GM19468 (cell line): Measurements from ENCODE around the gene MYOF.
"Not testable (repeated sequence)": the region's sequence is repeated elsewhere in the genome, so short reads cannot be mapped to it uniquely, and the experiment has no call there.

ENCODE experiments used
- ATAC-seq: cut with Tn5 transposase; IDR thresholded peaks from one replicate; pipeline ENCODE4 v1.9.1; 2021; ENCODE audit warnings: mild to moderate bottlenecking, moderate library complexity, moderate number of reproducible peaks; ENCODE audit not compliant: unreplicated experiment; ENCODE audit errors: extremely low read depth

The MYOF gene

GRCh38 chr10:93461109-93461806, 20.9 kb downstream of the MYOF start:
- no peak for ATAC-seq

DNA sequence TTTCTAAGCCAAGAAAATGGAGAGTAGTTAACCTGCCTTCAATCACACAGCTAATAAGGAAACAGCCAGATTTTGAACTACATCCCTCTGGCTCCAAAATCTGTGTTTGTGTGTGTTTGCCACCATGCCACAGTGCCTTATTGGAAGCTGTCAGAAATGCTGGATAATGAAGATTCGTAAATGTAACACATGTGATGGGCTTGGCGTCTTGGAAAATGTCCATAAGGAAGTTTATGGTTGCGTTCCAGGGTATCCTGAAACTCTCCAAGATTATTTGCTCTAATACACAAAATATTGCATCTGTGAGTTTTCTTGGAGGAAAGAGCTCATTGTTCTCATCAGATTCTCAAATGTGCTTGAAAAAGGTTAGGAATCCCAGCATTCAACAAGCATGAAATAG, 22.7 kb downstream of the MYOF start:
- ATAC-seq: no peak

- no peak for ATAC-seq
Observed at GRCh38 chr10:93458821-93459257, 23.3 kb downstream of the MYOF start.

GRCh38 chr10:93457511-93457910, 24.6 kb downstream of the MYOF start:
- ATAC-seq: no peak

GRCh38 chr10:93456480-93456879, 25.7 kb downstream of the MYOF start:
- no peak for ATAC-seq

DNA sequence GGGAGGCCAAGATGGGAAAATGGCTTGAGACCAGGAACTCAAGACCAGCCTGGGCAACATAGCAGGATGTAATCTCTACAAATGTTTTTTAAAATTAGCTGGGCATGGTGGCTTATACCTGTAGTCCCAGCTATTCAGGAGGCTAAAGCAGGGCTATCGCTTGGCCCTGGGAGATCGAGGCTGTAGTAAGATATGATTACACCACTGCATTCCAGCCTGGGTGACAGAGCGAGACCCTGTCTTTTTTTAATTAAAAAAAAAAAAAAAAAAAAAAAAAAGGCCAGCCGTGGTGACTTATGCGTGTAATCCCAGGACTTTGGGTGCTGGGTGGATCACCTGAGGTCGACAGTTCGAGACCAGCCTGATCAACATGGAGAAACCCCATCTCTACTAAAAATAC, 27.4 kb downstream of the MYOF start:
- ATAC-seq: no peak

- no peak for ATAC-seq
Observed at GRCh38 chr10:93454146-93454545, 28.0 kb downstream of the MYOF start.

DNA sequence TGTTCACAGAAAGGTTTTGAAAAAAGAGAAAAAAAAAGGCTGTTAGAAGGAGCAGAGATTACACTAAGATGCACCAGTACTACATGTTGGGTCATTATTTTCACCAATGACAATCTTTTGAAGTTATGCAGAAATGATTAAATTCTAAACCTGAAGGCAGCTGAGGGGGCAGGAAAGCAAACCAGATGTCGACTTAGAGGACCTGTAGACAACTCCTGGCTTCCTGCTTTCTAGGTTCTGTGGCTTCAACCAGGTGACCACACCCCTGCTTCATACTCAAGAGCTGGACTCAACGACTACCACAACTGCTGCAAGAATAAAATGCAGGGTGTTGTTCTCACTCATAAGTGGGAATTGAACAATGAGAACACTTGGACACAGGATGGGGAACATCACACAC, 30.0 kb downstream of the MYOF start:
- ATAC-seq: no peak

DNA sequence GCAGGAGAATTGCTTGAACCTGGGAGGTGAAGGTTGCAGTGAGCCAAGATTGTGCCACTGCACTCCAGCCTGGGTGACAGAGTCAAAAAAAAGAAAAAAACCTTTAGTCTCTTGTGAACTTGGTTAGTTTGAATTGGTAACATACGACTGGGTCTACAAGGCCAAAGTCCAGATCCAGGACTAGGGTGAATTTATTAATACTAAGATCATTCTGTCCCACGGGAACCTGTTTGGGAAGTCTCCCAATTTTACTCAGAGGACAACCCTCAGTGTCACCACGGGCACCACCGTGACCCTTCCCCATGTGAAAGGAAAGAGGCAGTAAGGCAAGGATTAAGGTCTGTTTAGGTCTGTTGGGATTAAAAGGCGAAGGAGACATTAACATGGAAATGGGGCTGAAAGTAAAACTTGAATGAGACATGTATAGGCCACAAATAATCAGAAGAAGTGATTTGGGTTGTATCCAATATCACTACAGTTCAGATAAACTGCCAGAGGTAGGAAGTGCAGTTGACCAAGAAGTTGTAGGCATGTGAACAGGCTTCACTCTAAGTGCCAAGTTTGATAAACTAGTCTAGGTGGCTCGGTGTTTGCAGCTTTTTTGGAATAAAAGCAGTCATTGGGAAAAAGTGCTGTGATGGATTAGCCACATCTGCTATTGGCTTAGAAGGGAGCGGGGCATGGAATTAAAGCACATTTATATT, 30.7 kb downstream of the MYOF start:
- ATAC-seq: no peak

GRCh38 chr10:93447970-93448369, 34.2 kb downstream of the MYOF start:
- ATAC-seq: no peak

DNA sequence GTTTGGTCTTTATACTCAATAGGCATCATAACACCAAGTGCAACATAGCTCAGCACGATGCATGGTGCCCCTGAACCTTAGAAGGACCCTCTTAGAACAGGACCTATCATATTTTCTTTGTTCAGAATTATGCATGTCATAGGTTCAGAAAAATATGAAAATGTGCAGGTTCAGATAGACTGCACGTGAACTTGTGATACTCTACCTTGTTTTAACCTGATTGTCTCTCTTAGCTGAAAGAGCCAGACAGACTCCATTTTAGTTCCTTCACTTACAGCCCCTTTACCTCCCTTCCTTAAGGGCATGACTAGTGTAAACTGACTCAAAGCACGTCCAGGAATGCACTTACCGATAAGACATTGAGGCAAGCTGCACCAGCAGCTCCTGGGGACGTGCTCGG, 35.1 kb downstream of the MYOF start:
- ATAC-seq: no peak

GRCh38 chr10:93445978-93446720, 36.0 kb downstream of the MYOF start:
- no peak for ATAC-seq

DNA sequence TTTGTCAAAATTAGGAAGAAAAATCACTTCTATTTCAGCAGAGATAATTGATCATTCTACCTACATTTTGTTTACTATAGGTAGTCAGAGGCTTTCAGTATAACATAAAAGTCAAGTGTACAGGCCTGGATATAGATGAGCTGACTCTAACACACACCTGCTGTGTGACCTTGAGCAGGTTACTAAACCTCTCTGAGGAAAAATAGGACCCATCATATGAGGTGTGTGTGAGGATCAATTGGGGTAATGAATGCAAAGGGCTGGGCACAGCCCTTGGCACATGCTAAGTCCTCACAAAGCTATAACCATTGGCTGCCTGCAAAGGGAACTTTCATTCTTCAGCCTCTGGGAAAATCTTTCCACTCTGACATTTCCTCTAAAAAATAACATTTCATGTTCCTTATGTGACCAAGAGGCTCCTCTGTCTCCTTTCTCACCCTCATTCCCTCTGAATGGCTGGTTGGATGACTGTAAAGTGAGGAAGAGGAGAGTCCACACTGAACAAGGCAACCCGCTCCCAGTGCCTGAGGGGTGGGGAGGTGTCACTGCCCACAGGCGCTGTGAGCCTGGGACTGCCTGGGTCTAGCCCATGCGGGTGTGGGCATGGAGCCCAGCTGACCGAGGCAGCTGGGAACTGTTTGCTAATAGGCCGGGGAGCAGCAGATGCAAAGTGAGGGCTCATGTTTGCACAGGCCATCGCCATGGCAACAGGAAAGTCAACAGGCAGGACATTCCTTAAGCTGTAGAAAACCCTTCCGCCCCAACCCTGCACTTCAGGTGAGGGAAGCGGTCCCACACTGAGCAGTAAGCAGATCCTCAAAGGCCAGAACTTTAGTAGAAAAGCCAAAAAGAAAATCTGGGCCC, 36.8 kb downstream of the MYOF start:
- no peak for ATAC-seq

GRCh38 chr10:93443481-93443880, 38.7 kb downstream of the MYOF start:
- ATAC-seq: no peak

DNA sequence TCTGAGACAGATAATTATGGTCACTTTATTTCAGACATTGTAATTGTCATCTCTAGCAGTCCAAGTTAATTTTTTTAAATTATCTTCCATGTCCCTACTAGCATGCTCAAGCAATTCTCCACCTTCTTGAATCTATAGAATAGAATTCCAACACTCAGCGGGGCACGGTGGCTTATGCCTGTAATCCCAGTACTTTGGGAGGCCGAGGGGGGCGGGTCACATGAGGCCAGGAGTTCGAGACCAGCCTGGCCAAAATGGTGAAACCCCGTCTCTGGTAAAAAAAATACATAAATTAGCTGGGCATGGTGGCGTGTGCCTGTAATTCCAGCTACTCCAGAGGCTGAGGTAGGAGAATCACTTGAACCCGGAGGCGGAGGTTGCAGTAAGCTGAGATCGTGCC, 39.4 kb downstream of the MYOF start:
- not testable (repeated sequence) for ATAC-seq

DNA sequence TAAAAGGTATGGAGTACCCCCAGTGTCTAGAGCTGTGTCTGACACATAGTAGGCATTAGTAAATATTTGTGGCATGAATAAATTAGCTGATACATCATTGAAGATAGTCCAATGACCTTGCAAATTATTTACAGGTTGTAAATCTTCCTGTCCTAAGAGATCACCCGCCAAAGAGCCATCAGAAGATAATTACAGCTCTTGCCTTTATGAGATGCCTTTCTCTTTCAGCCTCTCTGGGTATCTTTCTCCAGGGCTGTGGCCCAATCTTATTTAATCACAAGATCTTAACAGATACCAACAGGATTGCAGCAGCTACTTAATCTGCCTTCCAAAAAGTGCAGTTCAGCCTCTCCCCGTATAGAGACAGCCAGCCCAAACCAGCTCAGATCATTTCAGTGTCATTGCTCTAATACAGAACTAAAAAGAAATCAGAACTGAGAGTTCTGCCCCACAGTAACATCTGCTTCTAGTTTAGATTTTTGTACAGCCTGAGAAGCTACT, 41.5 kb downstream of the MYOF start:
- no peak for ATAC-seq

- ATAC-seq: no peak
Observed at GRCh38 chr10:93438613-93439253, 43.4 kb downstream of the MYOF start.

DNA sequence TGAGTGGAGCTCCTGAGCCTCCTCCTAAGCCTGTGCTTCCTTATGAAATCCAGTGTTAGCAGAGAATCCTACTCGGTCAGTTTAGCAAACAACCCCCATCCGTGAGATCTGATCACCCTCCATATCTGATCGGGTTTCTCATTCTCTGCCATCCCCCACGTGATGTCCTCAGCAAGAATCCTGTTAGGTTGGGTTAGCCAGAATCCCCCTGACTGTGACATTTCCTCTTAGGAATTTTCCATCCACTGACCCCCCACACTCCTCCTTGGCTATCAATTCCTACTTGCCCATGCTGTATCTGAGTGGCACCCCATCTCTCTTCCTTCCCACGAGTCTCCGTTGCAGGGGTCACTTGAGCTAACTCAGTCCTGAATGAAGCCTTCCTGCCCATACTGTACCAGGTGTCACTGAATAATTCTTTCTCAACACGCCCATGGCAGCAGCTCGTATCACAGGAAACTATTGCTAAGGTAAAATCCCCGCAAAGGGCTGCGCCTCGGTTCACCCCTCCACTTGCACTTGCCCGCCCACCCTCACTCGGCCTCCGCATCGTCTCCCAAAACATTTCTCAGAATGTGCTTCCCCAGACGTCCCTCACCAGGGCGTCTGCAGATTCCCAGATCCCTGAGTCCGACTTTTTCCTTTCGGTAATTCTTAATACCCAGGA, 44.1 kb downstream of the MYOF start:
- ATAC-seq: no peak
